Measurements from ENCODE around the gene FAM72A. TPM values are rescaled to one million over a fixed set of nuclear protein-coding genes. Genes with fewer than 3 reads are reported as not detected.
"Not testable (repeated sequence)": the region's sequence is repeated elsewhere in the genome, so short reads cannot be mapped to it uniquely, and the experiment has no call there.

FAM72A gene
- total RNA-seq, 1 donor from 2014 or later = 0.35 TPM

DNA sequence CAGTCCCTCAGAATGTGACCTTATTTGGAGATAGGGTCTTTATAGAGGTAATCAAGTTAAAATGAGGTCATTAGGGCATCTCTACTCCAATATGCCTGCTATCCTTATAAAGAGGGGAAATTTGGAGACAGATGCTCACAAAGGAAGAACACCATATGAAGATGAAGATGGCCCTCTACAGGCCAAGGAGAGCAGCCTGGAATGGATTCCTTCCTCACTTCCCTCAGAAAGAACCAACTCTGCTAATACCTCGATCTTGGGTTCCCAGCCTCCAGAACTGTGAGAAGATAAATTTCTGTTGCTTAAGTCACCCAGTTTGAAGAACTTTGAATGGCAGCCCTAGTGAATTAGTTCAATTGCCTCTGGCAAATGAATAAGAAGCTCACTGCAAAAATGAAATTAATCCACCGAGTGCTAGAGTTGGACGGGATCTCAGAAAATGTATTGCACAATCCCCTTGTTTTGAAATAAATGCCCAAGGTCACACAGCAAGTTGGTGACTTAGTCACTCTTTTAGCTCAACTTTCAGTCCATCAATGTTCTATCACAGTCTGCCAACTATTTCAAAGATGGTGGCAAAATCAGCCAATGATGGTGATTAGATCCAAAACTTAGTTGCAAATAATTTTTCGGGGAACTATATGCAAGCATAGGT lies 27.1 kb downstream of the FAM72A start:
- intact Hi-C loops (cut with DNase I); DNase-seq (ENCODE audit: low spot score): not testable (repeated sequence)

DNA sequence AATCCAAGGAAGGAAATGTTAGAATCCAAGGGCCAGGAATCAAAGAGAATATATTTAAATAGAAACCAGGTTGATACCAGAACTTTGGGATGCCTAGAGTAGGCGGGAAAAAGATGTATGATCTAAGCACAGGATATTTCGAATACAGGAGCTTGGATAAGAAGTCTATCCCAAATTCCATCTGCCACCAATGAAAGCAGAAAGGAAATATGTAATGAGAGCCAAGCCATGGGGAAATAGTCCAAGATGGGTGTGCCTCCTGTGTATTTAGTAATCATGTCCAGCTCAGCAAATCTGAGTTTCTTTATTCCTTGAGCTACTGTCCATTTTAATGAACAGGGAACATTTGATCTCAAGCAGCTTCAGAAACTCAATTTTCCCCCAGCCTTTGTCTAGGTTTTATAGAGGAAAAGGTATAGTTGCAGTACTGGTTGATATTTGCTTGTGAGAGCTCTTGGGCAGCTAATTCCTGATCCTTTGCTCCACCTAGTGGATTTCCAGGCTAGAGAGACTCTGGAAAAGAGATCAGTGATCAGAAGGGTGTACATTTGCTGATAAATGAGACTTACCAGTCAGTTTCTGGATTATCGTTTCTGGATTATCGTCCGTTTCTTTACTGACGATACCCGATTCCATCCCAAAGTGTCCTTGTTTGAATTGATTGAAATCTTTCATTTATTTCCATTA lies 28.3 kb downstream of the FAM72A start:
- intact Hi-C loops (cut with DNase I); DNase-seq (ENCODE audit: low spot score): not testable (repeated sequence)

DNA sequence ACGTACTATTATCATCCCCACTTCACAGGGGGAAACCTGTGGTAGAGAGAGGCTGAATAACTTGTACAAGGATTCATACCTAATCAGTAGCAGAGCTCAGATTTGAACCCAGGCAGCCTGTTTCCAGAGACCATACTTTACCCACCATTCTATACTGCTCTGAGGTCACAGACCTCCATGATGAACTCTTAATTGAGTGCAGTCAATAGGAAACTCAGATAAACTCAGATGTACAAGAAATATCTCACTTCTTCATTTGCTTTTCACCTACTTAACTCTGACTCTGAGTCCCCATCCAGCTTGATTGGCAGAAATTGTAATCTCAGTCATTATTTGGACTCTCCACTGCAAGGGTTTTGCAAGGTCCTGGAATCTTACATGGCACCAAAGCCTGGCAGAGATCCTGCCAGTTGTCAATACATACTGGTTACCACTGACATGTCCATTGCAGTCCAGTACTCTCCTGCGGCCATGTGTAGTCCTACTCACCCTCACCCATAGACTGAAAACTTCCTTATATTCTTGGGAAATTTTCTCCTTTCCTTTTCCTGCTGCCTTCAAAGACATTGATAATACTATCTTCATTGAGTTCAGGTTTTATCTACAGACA lies 29.4 kb downstream of the FAM72A start:
- intact Hi-C loops (cut with DNase I); DNase-seq (ENCODE audit: low spot score): not testable (repeated sequence)

DNA sequence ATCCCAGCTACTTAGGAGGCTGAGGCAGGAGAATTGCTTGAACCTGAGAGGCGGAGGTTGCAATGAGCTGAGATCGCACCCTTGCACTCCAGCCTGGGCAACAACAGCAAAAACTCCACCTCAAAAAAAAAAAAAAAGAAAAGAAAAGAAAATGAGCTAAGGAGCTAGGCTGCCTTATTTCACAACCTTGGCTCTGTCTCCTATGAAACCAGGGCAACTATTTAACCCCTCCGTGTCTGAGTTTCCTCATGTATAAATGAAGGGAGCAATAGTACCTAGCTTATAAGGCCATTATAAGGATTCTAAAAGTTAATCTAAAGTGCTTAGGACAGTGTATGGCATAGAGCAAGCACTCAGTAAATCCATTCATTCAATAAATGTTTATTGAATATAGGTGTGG lies 32.8 kb downstream of the FAM72A start:
- intact Hi-C loops (cut with DNase I); DNase-seq (ENCODE audit: low spot score): not testable (repeated sequence)

DNA sequence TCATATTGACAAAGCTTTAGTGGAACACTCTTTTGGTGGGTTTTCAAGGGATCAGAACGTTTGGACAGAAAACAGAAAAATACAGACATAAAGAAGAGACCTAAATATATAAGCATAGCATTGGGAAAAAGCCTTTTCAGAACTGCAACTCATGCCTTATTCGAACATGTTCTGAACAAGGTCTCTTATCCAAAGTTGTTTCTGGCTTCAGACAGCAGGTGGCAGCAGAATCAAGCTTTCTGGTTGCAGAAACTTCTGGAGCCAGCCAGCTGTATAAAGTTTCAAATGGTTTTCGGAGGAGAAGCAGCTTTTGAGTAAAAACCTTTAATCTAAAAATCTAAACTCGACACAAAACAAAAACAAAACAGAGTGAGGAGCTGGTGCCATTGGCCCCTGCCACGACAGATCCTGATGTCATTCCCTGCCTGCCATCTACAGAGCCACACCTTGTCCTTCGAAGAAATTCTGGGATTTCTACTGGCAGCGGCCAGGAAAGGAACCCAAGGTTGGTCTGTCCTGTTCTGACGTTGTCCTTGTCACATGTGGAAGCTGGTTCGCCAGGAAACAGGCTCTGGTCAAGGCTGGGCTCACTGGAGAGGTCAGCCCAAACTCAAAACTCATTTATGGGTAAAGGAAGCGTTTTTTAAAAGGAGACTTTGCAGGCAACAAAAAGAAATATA lies 35.1 kb downstream of the FAM72A start:
- intact Hi-C loops (cut with DNase I); DNase-seq (ENCODE audit: low spot score): not testable (repeated sequence)

DNA sequence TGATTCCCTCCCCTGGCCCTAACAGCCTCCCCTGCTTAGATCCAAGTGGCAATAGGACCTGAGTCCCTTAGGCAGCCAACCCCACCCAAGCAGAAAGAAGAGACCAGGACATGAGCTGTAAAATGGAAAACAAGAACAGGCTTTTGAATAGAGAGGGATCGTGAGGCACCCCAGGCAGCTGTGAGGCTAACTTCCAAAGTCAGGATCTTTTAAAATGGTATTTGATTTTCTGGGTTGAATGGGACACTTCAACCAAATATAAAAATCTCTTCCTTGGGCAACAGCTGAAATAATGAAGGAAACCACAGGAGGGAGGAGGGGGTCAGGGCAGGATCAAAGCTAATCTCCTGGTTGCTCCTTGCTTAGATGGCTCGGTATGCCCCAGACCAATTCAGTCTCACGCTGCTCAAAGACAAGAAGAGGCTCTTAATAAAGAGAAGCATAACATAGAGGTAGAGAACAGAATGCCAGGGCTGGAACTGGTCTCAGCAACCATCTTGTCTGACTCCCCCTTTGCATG lies 56.8 kb downstream of the FAM72A start:
- DNase-seq (ENCODE audit: low spot score) = no peak
- intact Hi-C loops (cut with DNase I) = no loop called here

DNA sequence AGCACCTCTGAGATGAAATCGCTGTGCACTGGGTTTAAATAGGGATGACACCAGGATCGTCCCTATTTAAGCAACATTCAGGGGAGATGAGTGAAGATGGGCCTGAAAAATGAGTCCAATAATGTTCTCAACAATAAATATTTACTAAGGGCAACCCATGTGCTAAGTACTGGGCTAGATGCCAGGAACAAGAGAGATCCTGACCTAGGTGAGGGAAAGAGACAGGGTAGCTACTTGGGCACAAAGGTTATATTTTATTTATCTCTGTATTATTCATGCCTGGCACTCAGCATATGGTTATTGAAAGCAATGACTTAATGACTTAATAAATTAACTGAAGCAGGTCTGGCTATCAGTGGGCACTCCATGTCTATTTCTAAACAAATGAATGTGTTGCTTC lies 58.0 kb downstream of the FAM72A start:
- no peak for DNase-seq (ENCODE audit: low spot score)
- intact Hi-C loops (cut with DNase I) = no loop called here

DNA sequence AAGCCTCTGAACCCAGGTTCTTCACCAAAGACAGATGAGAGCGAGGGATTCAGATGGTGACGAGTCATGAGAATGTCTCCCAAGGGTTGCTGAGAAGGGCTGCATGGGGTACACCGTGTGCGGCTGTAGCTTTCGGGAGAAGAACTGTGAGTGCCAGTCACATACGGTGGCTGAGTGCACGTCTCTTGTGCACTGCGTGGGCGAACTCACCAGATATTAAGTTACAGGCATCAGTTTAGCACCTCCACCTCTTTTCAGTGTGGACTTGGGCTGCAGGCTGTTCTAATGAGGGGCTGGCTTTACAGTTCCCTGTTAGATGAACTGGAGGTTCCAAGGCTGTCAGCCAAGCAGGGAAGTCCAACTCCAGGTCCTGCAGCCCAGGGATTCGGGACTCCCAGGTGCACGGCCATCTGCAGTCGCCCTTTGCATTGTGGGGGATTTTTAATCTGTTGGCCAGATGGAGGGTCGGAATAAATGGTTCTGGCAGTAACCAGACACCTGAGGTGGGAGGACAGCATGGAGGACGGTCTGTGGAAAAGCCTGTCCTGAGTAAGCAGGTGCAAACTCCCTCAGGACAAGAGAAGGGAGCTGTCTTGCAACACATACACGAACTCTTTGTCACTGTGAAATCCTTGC lies 59.0 kb downstream of the FAM72A start:
- intact Hi-C loops (cut with DNase I) = no loop called here
- no peak for DNase-seq (ENCODE audit: low spot score)

DNA sequence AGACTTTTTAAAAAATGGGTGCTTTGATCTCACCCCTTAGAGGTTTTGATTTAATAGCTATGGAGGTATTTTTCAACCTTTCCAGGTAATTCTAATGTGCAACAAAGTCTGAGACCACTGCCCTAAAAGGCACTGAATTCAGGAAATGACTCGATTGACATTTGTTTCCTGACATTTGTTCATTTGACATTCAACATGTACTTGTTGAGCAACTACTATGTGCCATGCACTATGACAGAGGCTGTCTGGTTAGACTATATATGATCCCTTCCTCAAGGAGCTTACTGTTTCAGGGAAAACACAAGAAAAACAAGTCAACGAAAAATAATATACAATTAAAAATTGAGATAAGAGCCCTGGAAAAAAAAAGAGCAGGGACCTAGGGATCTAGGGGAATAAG lies 59.9 kb downstream of the FAM72A start:
- no peak for DNase-seq (ENCODE audit: low spot score)
- intact Hi-C loops (cut with DNase I) = no loop called here

DNA sequence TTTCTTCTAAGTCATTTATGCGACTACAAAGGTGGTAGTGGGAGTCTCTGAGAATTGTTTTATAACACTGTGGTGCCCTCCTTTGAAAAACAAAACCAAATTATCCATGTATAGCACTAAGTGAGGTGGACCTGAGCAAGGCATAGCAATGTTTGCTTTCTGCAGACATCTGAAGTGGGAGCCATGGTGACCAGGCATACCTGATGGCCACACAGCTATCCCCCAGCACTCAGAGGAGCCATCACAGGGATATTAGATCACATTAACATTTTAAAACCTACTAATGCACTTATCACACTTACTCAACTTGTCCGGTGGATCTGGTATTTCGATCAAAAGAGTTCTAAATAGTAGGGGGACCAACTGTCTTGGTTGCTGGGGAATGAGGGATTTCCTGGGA lies 60.6 kb downstream of the FAM72A start:
- no peak for DNase-seq (ENCODE audit: low spot score)
- intact Hi-C loops (cut with DNase I) = no loop called here

DNA sequence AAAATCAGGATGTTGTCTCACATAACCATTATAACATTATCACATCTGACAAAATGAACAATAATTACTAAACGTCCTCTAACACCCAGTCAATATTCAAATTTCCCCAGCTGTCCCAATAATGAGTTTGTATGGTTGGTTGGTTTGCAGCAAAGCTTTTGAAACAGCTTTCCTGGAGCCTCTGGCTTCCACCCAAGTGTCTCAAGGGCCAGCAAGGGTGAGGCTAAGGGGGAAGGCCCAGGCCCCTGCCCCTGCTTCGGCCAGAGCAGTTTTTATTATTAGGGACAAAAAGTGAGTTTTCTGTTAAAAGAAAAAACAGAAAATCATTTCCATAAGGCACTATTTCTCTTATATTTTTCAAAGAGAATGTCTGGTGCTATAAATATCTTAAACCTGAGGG lies 66.4 kb downstream of the FAM72A start:
- no peak for DNase-seq (ENCODE audit: low spot score)
- intact Hi-C loops (cut with DNase I) = no loop called here

Other genes with a start within 250 kb of the FAM72A start
- 2.1 TPM for gene RAB7B, start 199.4 kb downstream of the FAM72A start, total RNA-seq
- not detected for gene CTSE, start 178.9 kb downstream of the FAM72A start, total RNA-seq
- gene RHEX, start 149.7 kb downstream of the FAM72A start, total RNA-seq = 0.24 TPM
- not detected for gene AVPR1B, start 85.5 kb downstream of the FAM72A start, total RNA-seq
- 15.0 TPM for gene SRGAP2, start 702 bp upstream of the FAM72A start, total RNA-seq

All from cardiac septum (tissue), 1 donor.